ENCODE data around the gene ZNF740. TPM values are rescaled to one million over a fixed set of nuclear protein-coding genes. Genes with fewer than 3 reads are reported as not detected.
"Not testable (repeated sequence)": the region's sequence is repeated elsewhere in the genome, so short reads cannot be mapped to it uniquely, and the experiment has no call there.

The ZNF740 gene
- total RNA-seq, 1 experiment from 2014 or later, result 46.8 TPM

DNA sequence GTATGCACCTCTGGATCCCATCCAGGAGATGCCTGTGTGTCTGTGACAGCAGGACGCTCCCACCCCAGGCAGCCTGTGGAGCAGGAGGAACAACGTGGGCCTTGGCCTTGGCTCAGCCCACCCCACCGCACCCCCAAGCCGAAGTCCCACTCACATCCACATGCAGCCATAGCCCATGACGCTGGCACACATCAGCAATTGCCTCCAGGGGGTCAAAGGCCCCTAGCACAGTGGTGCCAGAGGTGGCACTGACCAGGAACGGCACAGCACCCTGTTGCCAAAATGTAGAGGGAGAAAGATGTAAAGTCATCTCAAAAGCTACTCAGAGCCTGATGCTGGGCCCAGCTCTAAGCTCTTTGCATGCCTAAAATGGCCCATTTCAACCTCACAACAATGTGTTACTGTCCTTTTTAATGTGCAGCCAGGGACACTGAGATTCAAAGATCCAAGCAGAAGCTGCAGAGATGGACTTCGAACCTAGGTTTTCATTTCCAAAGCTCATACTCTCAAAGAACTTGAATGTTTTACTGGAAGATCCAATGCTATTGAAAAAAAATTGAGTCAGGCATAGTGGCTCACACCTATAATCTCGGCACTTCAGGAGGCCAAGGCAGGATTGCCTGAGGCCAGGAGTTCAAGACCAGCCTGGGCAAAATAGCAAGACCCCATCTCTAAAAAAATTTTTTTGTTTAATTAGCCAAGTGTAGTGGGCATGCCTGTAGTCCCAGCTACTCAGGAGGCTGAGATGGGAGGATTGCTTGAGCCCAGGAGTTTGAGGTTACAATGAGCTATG lies 19.2 kb upstream of the ZNF740 start:
- H3K4me1 ChIP-seq (ENCODE audit: control insufficient read depth, insufficient read depth, low read length), result no peaks in the 10 kb centered on the region
- no peak overlapping the region for H3K27ac ChIP-seq (ENCODE audit: low read length)
- in situ Hi-C loops (cut with HindIII; ENCODE audit: low pct_unique_long_range_greater_than_20kb, low sequenced_read_pairs), result no loop called here
- intact Hi-C loops (cut with micrococcal nuclease; ENCODE audit: unreplicated experiment), result no loop called here
- CTCF ChIA-PET, result interaction anchor here (0.6 to 2.0 kb wide), 3 partner anchors 53 to 160 kb away, joined by 3 to 5 read pairs (median 4); partner anchors contain the start of gene AAAS
- TF ChIP-seq, protein P1, sequence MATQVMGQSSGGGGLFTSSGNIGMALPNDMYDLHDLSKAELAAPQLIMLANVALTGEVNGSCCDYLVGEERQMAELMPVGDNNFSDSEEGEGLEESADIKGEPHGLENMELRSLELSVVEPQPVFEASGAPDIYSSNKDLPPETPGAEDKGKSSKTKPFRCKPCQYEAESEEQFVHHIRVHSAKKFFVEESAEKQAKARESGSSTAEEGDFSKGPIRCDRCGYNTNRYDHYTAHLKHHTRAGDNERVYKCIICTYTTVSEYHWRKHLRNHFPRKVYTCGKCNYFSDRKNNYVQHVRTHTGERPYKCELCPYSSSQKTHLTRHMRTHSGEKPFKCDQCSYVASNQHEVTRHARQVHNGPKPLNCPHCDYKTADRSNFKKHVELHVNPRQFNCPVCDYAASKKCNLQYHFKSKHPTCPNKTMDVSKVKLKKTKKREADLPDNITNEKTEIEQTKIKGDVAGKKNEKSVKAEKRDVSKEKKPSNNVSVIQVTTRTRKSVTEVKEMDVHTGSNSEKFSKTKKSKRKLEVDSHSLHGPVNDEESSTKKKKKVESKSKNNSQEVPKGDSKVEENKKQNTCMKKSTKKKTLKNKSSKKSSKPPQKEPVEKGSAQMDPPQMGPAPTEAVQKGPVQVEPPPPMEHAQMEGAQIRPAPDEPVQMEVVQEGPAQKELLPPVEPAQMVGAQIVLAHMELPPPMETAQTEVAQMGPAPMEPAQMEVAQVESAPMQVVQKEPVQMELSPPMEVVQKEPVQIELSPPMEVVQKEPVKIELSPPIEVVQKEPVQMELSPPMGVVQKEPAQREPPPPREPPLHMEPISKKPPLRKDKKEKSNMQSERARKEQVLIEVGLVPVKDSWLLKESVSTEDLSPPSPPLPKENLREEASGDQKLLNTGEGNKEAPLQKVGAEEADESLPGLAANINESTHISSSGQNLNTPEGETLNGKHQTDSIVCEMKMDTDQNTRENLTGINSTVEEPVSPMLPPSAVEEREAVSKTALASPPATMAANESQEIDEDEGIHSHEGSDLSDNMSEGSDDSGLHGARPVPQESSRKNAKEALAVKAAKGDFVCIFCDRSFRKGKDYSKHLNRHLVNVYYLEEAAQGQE (IDR thresholded peaks at IDR 0.05; ENCODE audit: insufficient read depth in 1 of 2, low read depth in 2 of 2, low read length in 1 of 2), result no peak
- TF ChIP-seq TCF7L2 (IDR thresholded peaks at IDR 0.05; ENCODE audit: low read depth, low read length) (no peak), POLR2AphosphoS5 (IDR thresholded peaks at IDR 0.05; ENCODE audit: low read depth, low read length) (no peak), SIN3A (IDR thresholded peaks at IDR 0.05; ENCODE audit: borderline replicate concordance, insufficient read depth, low read depth, low read length) (no peak)
- TF ChIP-seq, protein P2, sequence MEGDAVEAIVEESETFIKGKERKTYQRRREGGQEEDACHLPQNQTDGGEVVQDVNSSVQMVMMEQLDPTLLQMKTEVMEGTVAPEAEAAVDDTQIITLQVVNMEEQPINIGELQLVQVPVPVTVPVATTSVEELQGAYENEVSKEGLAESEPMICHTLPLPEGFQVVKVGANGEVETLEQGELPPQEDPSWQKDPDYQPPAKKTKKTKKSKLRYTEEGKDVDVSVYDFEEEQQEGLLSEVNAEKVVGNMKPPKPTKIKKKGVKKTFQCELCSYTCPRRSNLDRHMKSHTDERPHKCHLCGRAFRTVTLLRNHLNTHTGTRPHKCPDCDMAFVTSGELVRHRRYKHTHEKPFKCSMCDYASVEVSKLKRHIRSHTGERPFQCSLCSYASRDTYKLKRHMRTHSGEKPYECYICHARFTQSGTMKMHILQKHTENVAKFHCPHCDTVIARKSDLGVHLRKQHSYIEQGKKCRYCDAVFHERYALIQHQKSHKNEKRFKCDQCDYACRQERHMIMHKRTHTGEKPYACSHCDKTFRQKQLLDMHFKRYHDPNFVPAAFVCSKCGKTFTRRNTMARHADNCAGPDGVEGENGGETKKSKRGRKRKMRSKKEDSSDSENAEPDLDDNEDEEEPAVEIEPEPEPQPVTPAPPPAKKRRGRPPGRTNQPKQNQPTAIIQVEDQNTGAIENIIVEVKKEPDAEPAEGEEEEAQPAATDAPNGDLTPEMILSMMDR (IDR thresholded peaks at IDR 0.05), result no peak
- H3K27me3 ChIP-seq (ENCODE audit: control insufficient read depth, insufficient read depth, low read length), result no peaks in the 10 kb centered on the region
- H3K9me3 ChIP-seq (ENCODE audit: control insufficient read depth, insufficient read depth, low read depth, low read length), result no peaks in the 10 kb centered on the region
- BruUV-seq (replicated peaks), result no TSS peak
- ATAC-seq, result no peak
- POLR2A ChIA-PET, result no interaction called here
- H3K36me3 ChIP-seq (ENCODE audit: control insufficient read depth, insufficient read depth, low read length), result no peaks in the 10 kb centered on the region
- H3K4me3 ChIP-seq (ENCODE audit: low read depth in 2 of 2, low read length in 2 of 2), result no peak overlapping the region
- no peak for DNase-seq (ENCODE audit: low read depth, low spot score)

DNA sequence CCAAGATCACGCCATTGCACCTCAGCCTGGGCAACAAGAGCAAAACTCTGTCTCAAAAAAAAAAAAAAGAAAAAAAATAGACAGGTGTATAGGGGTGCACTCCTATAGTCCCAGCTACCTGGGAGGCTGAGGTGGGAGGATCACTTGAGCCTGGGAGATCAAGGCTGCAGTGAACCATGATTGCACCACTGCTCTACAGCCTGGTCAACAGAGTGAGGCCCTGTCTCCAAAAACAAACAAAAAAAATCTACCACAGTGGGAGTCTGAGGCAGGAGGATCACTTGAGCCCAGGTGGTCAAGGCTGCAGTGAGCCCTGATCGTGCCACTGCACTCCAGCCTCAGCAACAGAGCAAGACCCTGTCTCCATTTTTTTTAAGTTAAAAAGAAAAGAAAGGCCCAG lies 17.5 kb upstream of the ZNF740 start:
- H3K4me3 ChIP-seq (ENCODE audit: low read depth in 2 of 2, low read length in 2 of 2); POLR2A ChIA-PET; H3K9me3 ChIP-seq (ENCODE audit: control insufficient read depth, insufficient read depth, low read depth, low read length); H3K36me3 ChIP-seq (ENCODE audit: control insufficient read depth, insufficient read depth, low read length); H3K27ac ChIP-seq (ENCODE audit: low read length); H3K4me1 ChIP-seq (ENCODE audit: control insufficient read depth, insufficient read depth, low read length); intact Hi-C loops (cut with micrococcal nuclease; ENCODE audit: unreplicated experiment); CTCF ChIA-PET; DNase-seq (ENCODE audit: low read depth, low spot score); H3K27me3 ChIP-seq (ENCODE audit: control insufficient read depth, insufficient read depth, low read length); in situ Hi-C loops (cut with HindIII; ENCODE audit: low pct_unique_long_range_greater_than_20kb, low sequenced_read_pairs); BruUV-seq (replicated peaks); ATAC-seq: not testable (repeated sequence)

DNA sequence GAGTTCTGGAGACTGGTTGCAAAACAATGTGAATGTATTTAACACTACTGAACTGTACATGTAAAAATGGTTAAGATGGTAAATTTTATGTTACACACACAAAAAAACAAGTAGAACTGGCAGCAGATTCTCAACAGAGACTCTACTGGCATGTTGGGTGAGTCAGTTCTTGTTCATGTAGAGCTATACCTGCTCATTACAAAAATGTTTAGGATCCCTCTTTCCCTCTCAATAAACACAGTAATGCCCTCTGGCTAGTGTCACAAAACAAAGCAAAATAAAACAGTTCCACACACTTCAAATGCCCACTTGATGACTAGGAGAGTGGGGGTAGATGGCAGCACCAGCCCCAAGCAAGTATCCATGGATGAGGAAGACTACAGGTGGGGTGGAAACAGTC lies 13.7 kb upstream of the ZNF740 start:
- Histone ChIP-seq H3K4me1 (ENCODE audit: control insufficient read depth, insufficient read depth, low read length) (no peaks in the 10 kb centered on the region), H3K36me3 (ENCODE audit: control insufficient read depth, insufficient read depth, low read length) (no peaks in the 10 kb centered on the region), H3K9me3 (ENCODE audit: control insufficient read depth, insufficient read depth, low read depth, low read length) (no peaks in the 10 kb centered on the region), H3K27me3 (ENCODE audit: control insufficient read depth, insufficient read depth, low read length) (no peaks in the 10 kb centered on the region), H3K27ac (ENCODE audit: low read length) (no peak overlapping the region), H3K4me3 (ENCODE audit: low read depth in 2 of 2, low read length in 2 of 2) (no peak overlapping the region)
- intact Hi-C loops (cut with micrococcal nuclease; ENCODE audit: unreplicated experiment), result no loop called here
- ATAC-seq (no peak), DNase-seq (ENCODE audit: low read depth, low spot score) (no peak)
- no TSS peak for BruUV-seq (replicated peaks)
- CTCF ChIA-PET, result no interaction called here
- TF ChIP-seq POLR2AphosphoS5 (IDR thresholded peaks at IDR 0.05; ENCODE audit: low read depth, low read length) (no peak), TCF7L2 (IDR thresholded peaks at IDR 0.05; ENCODE audit: low read depth, low read length) (no peak), SIN3A (IDR thresholded peaks at IDR 0.05; ENCODE audit: borderline replicate concordance, insufficient read depth, low read depth, low read length) (no peak)
- TF ChIP-seq, protein P1 (IDR thresholded peaks at IDR 0.05; ENCODE audit: insufficient read depth in 1 of 2, low read depth in 2 of 2, low read length in 1 of 2), result no peak
- TF ChIP-seq, protein P2 (IDR thresholded peaks at IDR 0.05), result no peak
- in situ Hi-C loops (cut with HindIII; ENCODE audit: low pct_unique_long_range_greater_than_20kb, low sequenced_read_pairs), result no loop called here
- POLR2A ChIA-PET, result no interaction called here

Data from Panc1 (cell line).